WERI-Rb-1 (cell line): ENCODE results near the gene FAM24B.

Source experiments
- DNase-seq: peaks from one replicate; pipeline ENCODE4 v3.0.0-alpha.2; 2020
- H3K27ac ChIP-seq: fragments of 250-450 bp; sonication (Bioruptor Pico); 2 replicates; pipeline ENCODE4 v1.5.1; 2020; ENCODE audit warnings: mild to moderate bottlenecking, moderate library complexity
- H3K27me3 ChIP-seq: fragments of 250-450 bp; sonication (Bioruptor Pico); 2 replicates; pipeline ENCODE4 v1.5.1; 2021; ENCODE audit warnings: mild to moderate bottlenecking, low read depth, moderate library complexity; ENCODE audit not compliant: insufficient read depth, severe bottlenecking
- H3K36me3 ChIP-seq: fragments of 250-450 bp; sonication (Bioruptor Pico); 2 replicates; pipeline ENCODE4 v1.5.1; 2020; ENCODE audit warnings: mild to moderate bottlenecking, moderate library complexity
- H3K4me3 ChIP-seq: 2 replicates; pipeline ENCODE4 v1.5.1; 2011; ENCODE audit warnings: low read depth, mild to moderate bottlenecking, control low read depth, low read length
- H3K9me3 ChIP-seq: fragments of 250-450 bp; sonication (Bioruptor Pico); 2 replicates; pipeline ENCODE4 v1.5.1; 2021; ENCODE audit warnings: mild to moderate bottlenecking, moderate library complexity; ENCODE audit not compliant: severe bottlenecking
- TF ChIP-seq, protein P1 (sequence below): IDR thresholded peaks from 2 replicates; pipeline ENCODE4 v1.5.1; 2011; ENCODE audit warnings: low read depth, mild to moderate bottlenecking, control low read depth, inconsistent platforms, low read length

The FAM24B gene

DNA sequence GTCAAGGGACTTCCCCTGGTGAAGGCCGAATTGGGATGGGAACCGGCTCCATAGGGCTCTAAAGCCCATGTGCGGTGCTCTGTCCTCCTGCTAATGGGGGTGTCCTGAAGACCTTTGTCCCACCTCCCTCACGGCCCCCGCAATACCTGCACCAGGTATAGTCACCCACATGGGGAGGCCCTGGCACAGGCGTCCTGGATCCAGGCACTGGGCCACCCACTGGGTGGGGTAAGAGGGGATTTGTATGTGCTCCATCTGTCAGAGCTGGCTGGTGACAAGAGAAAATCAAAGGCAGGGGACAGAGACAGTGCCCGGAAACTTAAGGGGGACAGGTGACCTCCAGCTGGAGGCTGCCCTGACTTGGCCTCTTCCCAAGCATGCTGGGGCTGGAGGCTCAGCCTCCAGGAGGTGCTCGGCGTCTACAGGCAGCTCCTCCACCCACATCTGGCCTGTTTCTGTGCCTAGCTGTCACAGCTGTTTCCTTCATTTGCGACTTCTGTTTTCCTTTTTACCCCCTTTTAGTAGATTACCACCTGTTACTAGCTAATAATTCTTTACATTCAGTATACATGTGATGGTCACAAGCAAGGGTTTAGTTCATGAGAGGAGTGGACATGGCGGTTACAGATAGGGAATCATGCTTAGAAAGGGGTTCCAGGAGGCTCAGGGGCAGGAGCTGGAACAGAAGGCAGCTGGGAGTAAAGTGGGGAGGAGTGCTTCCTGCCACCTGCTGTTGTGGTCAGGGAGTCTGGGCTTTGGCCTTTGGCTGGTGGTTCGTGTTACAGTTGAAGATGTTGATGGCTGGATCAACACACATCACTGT, 31.4 kb downstream of the FAM24B start:
- H3K36me3 ChIP-seq = no peaks in the 10 kb centered on the region
- peak overlapping the region; percentile 71 for H3K27ac ChIP-seq
- TF ChIP-seq, protein P1, sequence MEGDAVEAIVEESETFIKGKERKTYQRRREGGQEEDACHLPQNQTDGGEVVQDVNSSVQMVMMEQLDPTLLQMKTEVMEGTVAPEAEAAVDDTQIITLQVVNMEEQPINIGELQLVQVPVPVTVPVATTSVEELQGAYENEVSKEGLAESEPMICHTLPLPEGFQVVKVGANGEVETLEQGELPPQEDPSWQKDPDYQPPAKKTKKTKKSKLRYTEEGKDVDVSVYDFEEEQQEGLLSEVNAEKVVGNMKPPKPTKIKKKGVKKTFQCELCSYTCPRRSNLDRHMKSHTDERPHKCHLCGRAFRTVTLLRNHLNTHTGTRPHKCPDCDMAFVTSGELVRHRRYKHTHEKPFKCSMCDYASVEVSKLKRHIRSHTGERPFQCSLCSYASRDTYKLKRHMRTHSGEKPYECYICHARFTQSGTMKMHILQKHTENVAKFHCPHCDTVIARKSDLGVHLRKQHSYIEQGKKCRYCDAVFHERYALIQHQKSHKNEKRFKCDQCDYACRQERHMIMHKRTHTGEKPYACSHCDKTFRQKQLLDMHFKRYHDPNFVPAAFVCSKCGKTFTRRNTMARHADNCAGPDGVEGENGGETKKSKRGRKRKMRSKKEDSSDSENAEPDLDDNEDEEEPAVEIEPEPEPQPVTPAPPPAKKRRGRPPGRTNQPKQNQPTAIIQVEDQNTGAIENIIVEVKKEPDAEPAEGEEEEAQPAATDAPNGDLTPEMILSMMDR = 0 out of 2 replicates have a peak, but pooled peaks have one; percentile 1
- H3K4me3 ChIP-seq = no peak overlapping the region
- peak; percentile 70 for DNase-seq
- no peaks in the 10 kb centered on the region for H3K27me3 ChIP-seq
- peaks cover 3% of the 10 kb centered on the region for H3K9me3 ChIP-seq

DNA sequence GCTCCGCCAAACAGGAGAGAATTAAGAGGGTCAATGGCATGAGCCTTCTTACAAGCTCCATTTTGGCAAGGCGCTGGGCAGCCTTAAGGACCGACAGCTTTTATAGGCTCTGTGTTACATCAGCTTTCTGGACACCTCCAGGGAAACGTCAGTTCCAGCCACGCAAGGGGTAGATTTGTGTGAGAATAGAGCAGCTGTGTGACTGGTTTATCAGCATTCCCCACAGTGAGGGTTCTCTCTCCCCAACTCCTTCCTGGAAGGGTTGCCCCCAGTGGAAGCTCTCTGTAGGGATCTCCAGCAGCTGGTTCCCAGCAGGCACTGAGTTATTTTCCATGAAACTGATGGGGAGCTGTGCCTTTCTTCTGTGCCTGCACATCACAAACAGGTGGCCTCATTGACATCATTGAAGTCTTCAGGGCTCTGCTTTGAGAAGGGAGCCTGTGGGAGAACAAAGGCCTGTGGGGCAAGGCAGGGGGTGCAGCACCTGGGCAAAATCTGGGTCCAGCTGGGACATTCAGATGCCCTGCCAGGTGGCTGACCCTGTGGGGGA, 33.5 kb downstream of the FAM24B start, which contains the start of gene CUZD1:
TSS of gene CUZD1 (minus strand) at position 75 of the 550 bp plus-strand sequence. CDS start at position 61, 14 bp downstream.
- TF ChIP-seq, protein P1 = no peak
- Histone ChIP-seq H3K36me3 (no peaks in the 10 kb centered on the region), H3K4me3 (no peak within 1 kb of the TSS), H3K27ac (no peak within 1 kb of the TSS), H3K27me3 (no peaks in the 10 kb centered on the region), H3K9me3 (peaks cover 5% of the 10 kb centered on the region)
- no peak for DNase-seq

DNA sequence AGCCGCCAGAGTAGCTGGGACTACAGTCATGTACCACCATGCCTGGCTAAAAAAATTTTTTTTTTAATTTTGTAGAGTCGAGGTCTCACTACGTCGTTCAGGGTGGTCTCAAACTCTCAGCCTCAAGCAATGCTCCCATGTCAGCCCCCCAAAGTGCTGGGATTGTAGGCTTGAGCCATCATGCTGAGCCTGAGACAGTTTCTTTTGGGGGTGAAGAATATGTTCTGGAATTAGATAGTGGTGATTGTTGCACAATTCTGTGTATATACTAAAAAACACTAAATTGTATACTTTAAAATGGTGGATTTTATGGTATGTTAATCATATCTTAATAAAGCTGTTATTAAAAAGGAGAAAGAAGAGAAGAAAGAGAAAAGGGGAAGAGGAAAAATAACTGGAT, 35.2 kb downstream of the FAM24B start:
- Histone ChIP-seq H3K27me3 (no peaks in the 10 kb centered on the region), H3K27ac (no peak overlapping the region), H3K4me3 (no peak overlapping the region), H3K9me3 (peaks cover 5% of the 10 kb centered on the region), H3K36me3 (no peaks in the 10 kb centered on the region)
- DNase-seq = no peak
- TF ChIP-seq, protein P1 = no peak

DNA sequence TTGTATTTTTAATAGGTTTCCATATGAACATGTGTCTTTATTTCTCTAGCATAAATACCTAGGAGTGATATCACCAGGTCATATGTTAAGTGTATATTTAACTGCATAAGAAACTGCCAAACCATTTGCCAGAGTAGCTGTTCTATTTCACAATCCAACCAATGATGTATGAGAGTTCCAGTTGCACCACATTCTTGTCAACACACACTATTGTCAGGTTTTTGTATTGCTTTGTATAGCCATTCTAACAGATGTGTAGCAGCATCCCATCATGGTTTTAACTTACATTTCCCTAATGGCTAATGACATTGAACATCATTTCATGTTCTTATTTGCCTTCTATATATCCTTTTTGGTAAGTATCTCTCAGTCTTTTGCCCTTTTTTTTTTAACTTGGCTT, 37.8 kb downstream of the FAM24B start:
- no peak overlapping the region for H3K4me3 ChIP-seq
- no peak for DNase-seq
- no peak overlapping the region; the same call in 1 of the 2 replicates for H3K27ac ChIP-seq
- H3K36me3 ChIP-seq = no peaks in the 10 kb centered on the region
- TF ChIP-seq, protein P1 = no peak
- H3K9me3 ChIP-seq = peaks cover 3% of the 10 kb centered on the region
- H3K27me3 ChIP-seq = no peaks in the 10 kb centered on the region

DNA sequence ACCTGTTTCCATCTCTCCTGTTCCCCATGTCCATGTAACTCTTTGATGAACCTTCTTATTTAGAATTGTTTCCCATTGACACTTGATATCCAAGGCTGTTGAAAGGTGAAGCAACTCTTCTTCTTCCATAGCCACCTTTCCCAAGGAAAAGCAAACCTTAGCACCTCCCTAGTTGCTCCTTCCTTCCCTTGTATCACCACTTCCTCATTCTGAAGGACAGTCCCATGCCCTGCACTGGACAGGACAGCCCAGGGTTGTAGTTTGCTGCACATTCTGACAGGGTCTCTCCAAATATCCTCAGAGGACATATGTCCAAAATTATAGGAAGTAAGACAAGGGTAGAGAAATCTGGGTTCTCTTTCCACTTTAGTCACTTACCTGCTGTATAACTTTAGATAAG, 39.9 kb downstream of the FAM24B start:
- TF ChIP-seq, protein P1 = no peak
- DNase-seq = no peak
- H3K36me3 ChIP-seq = no peaks in the 10 kb centered on the region

More for the DNA sequence above, 39.9 kb downstream of the FAM24B start:
- Histone ChIP-seq H3K4me3 (no peak overlapping the region), H3K27me3 (no peaks in the 10 kb centered on the region), H3K27ac (no peak overlapping the region), H3K9me3 (peaks cover 2% of the 10 kb centered on the region)
